Measurements from ENCODE around the gene GHSR.
A peak's percentile ranks its signal among the peaks of the same experiment; 100 is the strongest.

GHSR gene

GRCh38 chr3:172402892-172403643 is 45.2 kb downstream of the GHSR start:
- Histone ChIP-seq H3K18ac (ENCODE audit: low read depth in 1 of 2, low read length in 2 of 2) (no peak overlapping the region), H3K23ac (ENCODE audit: low read length in 2 of 2) (no peak overlapping the region), H2AK5ac (ENCODE audit: low read length, severe bottlenecking) (no peak overlapping the region), H3K36me3 (ENCODE audit: control insufficient read depth in 1 of 2, insufficient read depth in 2 of 2, low read depth in 1 of 2, low read length in 2 of 2) (peaks cover 6 to 51% of the 10 kb centered on the region in 2 experiments), H3K4ac (ENCODE audit: low read depth in 1 of 2, low read length in 2 of 2) (no peak overlapping the region), H2BK15ac (ENCODE audit: low read depth, poor library complexity, severe bottlenecking) (no peak overlapping the region), H3K14ac (ENCODE audit: low read length in 2 of 2) (no peak overlapping the region), H3K4me3 (ENCODE audit: insufficient read depth in 1 of 2, low read depth in 1 of 2, low read length in 2 of 2) (no peak overlapping the region), H3K4me2 (ENCODE audit: low read length, poor library complexity, severe bottlenecking) (no peak overlapping the region), H4K91ac (ENCODE audit: low read length) (no peak overlapping the region), H3K4me1 (ENCODE audit: control insufficient read depth, insufficient read depth, low read depth, low read length) (no peaks in the 10 kb centered on the region), H3K9me3 (ENCODE audit: control insufficient read depth, low read length) (no peaks in the 10 kb centered on the region), H2BK12ac (ENCODE audit: low read length in 2 of 2) (no peak overlapping the region), H2BK5ac (ENCODE audit: low read depth, low read length, poor library complexity, severe bottlenecking) (no peak overlapping the region), H3K79me1 (replicated peaks; ENCODE audit: low read length, poor library complexity, severe bottlenecking) (peaks cover 3% of the 10 kb centered on the region), H2AFZ (ENCODE audit: low read depth, low read length) (no peak overlapping the region), H4K8ac (ENCODE audit: low read length) (no peak overlapping the region), H2BK120ac (ENCODE audit: low read depth, low read length) (no peak overlapping the region), H3K27ac (ENCODE audit: low read length, poor library complexity, severe bottlenecking) (no peak overlapping the region), H3K27me3 (ENCODE audit: control insufficient read depth in 1 of 2, insufficient read depth in 1 of 2, low read length in 2 of 2) (no peaks in the 10 kb centered on the region), H3K9ac (ENCODE audit: low read length) (no peak overlapping the region)
- no peak for DNase-seq
- WGBS: 91% methylated on average over 6 of the region's 8 CpGs

GRCh38 chr3:172402090-172402489 is 46.2 kb downstream of the GHSR start:
- Histone ChIP-seq H4K91ac (ENCODE audit: low read length) (no peak overlapping the region), H2BK12ac (ENCODE audit: low read length in 2 of 2) (no peak overlapping the region), H3K27ac (ENCODE audit: low read length, poor library complexity, severe bottlenecking) (no peak overlapping the region), H2AFZ (ENCODE audit: low read depth, low read length) (no peak overlapping the region), H3K27me3 (ENCODE audit: control insufficient read depth in 1 of 2, insufficient read depth in 1 of 2, low read length in 2 of 2) (no peaks in the 10 kb centered on the region), H2AK5ac (ENCODE audit: low read length, severe bottlenecking) (no peak overlapping the region), H3K14ac (ENCODE audit: low read length in 2 of 2) (no peak overlapping the region), H3K79me1 (replicated peaks; ENCODE audit: low read length, poor library complexity, severe bottlenecking) (peaks cover 3% of the 10 kb centered on the region), H2BK120ac (ENCODE audit: low read depth, low read length) (no peak overlapping the region), H4K8ac (ENCODE audit: low read length) (no peak overlapping the region), H3K4me2 (ENCODE audit: low read length, poor library complexity, severe bottlenecking) (no peak overlapping the region), H3K4ac (ENCODE audit: low read depth in 1 of 2, low read length in 2 of 2) (no peak overlapping the region), H3K4me1 (ENCODE audit: control insufficient read depth, insufficient read depth, low read depth, low read length) (no peaks in the 10 kb centered on the region), H3K9ac (ENCODE audit: low read length) (no peak overlapping the region), H3K36me3 (ENCODE audit: control insufficient read depth in 1 of 2, insufficient read depth in 2 of 2, low read depth in 1 of 2, low read length in 2 of 2) (peaks cover 8 to 61% of the 10 kb centered on the region in 2 experiments), H2BK15ac (ENCODE audit: low read depth, poor library complexity, severe bottlenecking) (no peak overlapping the region), H3K18ac (ENCODE audit: low read depth in 1 of 2, low read length in 2 of 2) (no peak overlapping the region), H3K4me3 (ENCODE audit: insufficient read depth in 1 of 2, low read depth in 1 of 2, low read length in 2 of 2) (no peak overlapping the region), H3K23ac (ENCODE audit: low read length in 2 of 2) (no peak overlapping the region), H3K9me3 (ENCODE audit: control insufficient read depth, low read length) (no peaks in the 10 kb centered on the region), H2BK5ac (ENCODE audit: low read depth, low read length, poor library complexity, severe bottlenecking) (no peak overlapping the region)
- WGBS: 88% methylated on average over 1 of the region's 2 CpGs
- DNase-seq: no peak

- no peak overlapping the region for H4K91ac ChIP-seq (ENCODE audit: low read length)
- H3K36me3 ChIP-seq (ENCODE audit: control insufficient read depth in 1 of 2, insufficient read depth in 2 of 2, low read depth in 1 of 2, low read length in 2 of 2): peaks cover 13 to 82% of the 10 kb centered on the region in 2 experiments
- H3K4me2 ChIP-seq (ENCODE audit: low read length, poor library complexity, severe bottlenecking): no peak overlapping the region
- H3K14ac ChIP-seq (ENCODE audit: low read length in 2 of 2): no peak overlapping the region
- H3K18ac ChIP-seq (ENCODE audit: low read depth in 1 of 2, low read length in 2 of 2): no peak overlapping the region
- H3K4ac ChIP-seq (ENCODE audit: low read depth in 1 of 2, low read length in 2 of 2): no peak overlapping the region
- no peak overlapping the region for H3K9ac ChIP-seq (ENCODE audit: low read length)
- H2BK120ac ChIP-seq (ENCODE audit: low read depth, low read length): no peak overlapping the region
- no peak overlapping the region for H3K4me3 ChIP-seq (ENCODE audit: insufficient read depth in 1 of 2, low read depth in 1 of 2, low read length in 2 of 2)
- no peak overlapping the region for H2AK5ac ChIP-seq (ENCODE audit: low read length, severe bottlenecking)
- WGBS: 94% methylated on average over 2 of the region's 4 CpGs
- peaks cover 8% of the 10 kb centered on the region for H3K79me1 ChIP-seq (replicated peaks; ENCODE audit: low read length, poor library complexity, severe bottlenecking)
- H3K4me1 ChIP-seq (ENCODE audit: control insufficient read depth, insufficient read depth, low read depth, low read length): no peaks in the 10 kb centered on the region
- no peaks in the 10 kb centered on the region for H3K9me3 ChIP-seq (ENCODE audit: control insufficient read depth, low read length)
- H2BK15ac ChIP-seq (ENCODE audit: low read depth, poor library complexity, severe bottlenecking): no peak overlapping the region
- H3K23ac ChIP-seq (ENCODE audit: low read length in 2 of 2): no peak overlapping the region
- H2AFZ ChIP-seq (ENCODE audit: low read depth, low read length): no peak overlapping the region
- no peak overlapping the region for H4K8ac ChIP-seq (ENCODE audit: low read length)
- no peak for DNase-seq
- no peak overlapping the region for H2BK12ac ChIP-seq (ENCODE audit: low read length in 2 of 2)
- no peak overlapping the region for H2BK5ac ChIP-seq (ENCODE audit: low read depth, low read length, poor library complexity, severe bottlenecking)
- no peaks in the 10 kb centered on the region for H3K27me3 ChIP-seq (ENCODE audit: control insufficient read depth in 1 of 2, insufficient read depth in 1 of 2, low read length in 2 of 2)
- H3K27ac ChIP-seq (ENCODE audit: low read length, poor library complexity, severe bottlenecking): no peak overlapping the region
Observed at GRCh38 chr3:172398484-172398883, 49.8 kb downstream of the GHSR start.

- H3K9me3 ChIP-seq (ENCODE audit: control insufficient read depth, low read length): no peaks in the 10 kb centered on the region
- no peak overlapping the region for H4K8ac ChIP-seq (ENCODE audit: low read length)
- H4K91ac ChIP-seq (ENCODE audit: low read length): no peak overlapping the region
- 14% methylated on average over 1 of the region's 1 CpG for WGBS
- no peak overlapping the region for H2AFZ ChIP-seq (ENCODE audit: low read depth, low read length)
- no peak overlapping the region for H2BK12ac ChIP-seq (ENCODE audit: low read length in 2 of 2)
- no peak overlapping the region for H2BK120ac ChIP-seq (ENCODE audit: low read depth, low read length)
- H3K27ac ChIP-seq (ENCODE audit: low read length, poor library complexity, severe bottlenecking): no peak overlapping the region
- H3K4me3 ChIP-seq (ENCODE audit: insufficient read depth in 1 of 2, low read depth in 1 of 2, low read length in 2 of 2): no peak overlapping the region
- no peaks in the 10 kb centered on the region for H3K27me3 ChIP-seq (ENCODE audit: control insufficient read depth in 1 of 2, insufficient read depth in 1 of 2, low read length in 2 of 2)
- H2AK5ac ChIP-seq (ENCODE audit: low read length, severe bottlenecking): no peak overlapping the region
- no peak overlapping the region for H3K23ac ChIP-seq (ENCODE audit: low read length in 2 of 2)
- no peak overlapping the region for H2BK15ac ChIP-seq (ENCODE audit: low read depth, poor library complexity, severe bottlenecking)
- H3K4me1 ChIP-seq (ENCODE audit: control insufficient read depth, insufficient read depth, low read depth, low read length): no peaks in the 10 kb centered on the region
- peak; percentile 87 for DNase-seq
- no peak overlapping the region for H2BK5ac ChIP-seq (ENCODE audit: low read depth, low read length, poor library complexity, severe bottlenecking)
- H3K79me1 ChIP-seq (replicated peaks; ENCODE audit: low read length, poor library complexity, severe bottlenecking): peaks cover 8% of the 10 kb centered on the region
- no peak overlapping the region for H3K14ac ChIP-seq (ENCODE audit: low read length in 2 of 2)
- H3K4ac ChIP-seq (ENCODE audit: low read depth in 1 of 2, low read length in 2 of 2): no peak overlapping the region
- H3K18ac ChIP-seq (ENCODE audit: low read depth in 1 of 2, low read length in 2 of 2): no peak overlapping the region
- no peak overlapping the region for H3K4me2 ChIP-seq (ENCODE audit: low read length, poor library complexity, severe bottlenecking)
- no peak overlapping the region for H3K9ac ChIP-seq (ENCODE audit: low read length)
- H3K36me3 ChIP-seq (ENCODE audit: control insufficient read depth in 1 of 2, insufficient read depth in 2 of 2, low read depth in 1 of 2, low read length in 2 of 2): peaks cover 13 to 80% of the 10 kb centered on the region in 2 experiments
Observed at GRCh38 chr3:172397716-172398405, 50.4 kb downstream of the GHSR start.
